HEK293 (cell line): Measurements from ENCODE around the gene PDZD2.

Experiments used
- CTCF ChIA-PET: fragments of 350-600 bp; formaldehyde crosslinking; extraction: SDS; loops from one replicate; lab custom pipeline; 2021; ENCODE audit warnings: antibody characterized with exemption; lab: Yijun Ruan, JAX
- POLR2A ChIA-PET: fragments of 300-600 bp; formaldehyde crosslinking; extraction: SDS; loops from one replicate; lab custom pipeline; 2020; ENCODE audit warnings: antibody characterized with exemption, inconsistent platforms; lab: Yijun Ruan, JAX
- H3K27ac ChIP-seq: fragments of 200-500 bp; sonication (Bioruptor generic); 2 replicates; pipeline ENCODE4 v1.5.1; 2014; ENCODE audit warnings: low read depth, low read length, control low read depth, inconsistent platforms; ENCODE audit errors: extremely low read depth
- H3K36me3 ChIP-seq, 2 experiments: fragments of 200-500 bp in 1 of 2; sonication (Bioruptor generic) in 1 of 2; 1 replicate in 1 of 2; 2 replicates in 1 of 2; pipeline ENCODE4 v1.5.1; 2014 to 2017; ENCODE audit warnings: inconsistent platforms in 2 of 2, low read length in 2 of 2; ENCODE audit not compliant: control insufficient read depth in 2 of 2, insufficient read depth in 1 of 2
- H3K4me1 ChIP-seq: fragments of 200-500 bp; sonication (Bioruptor generic); 2 replicates; pipeline ENCODE4 v1.5.1; 2014; ENCODE audit warnings: mild to moderate bottlenecking, low read length, inconsistent platforms; ENCODE audit not compliant: control insufficient read depth, insufficient read depth
- H3K4me3 ChIP-seq: 2 replicates; pipeline ENCODE4 v1.5.1; 2011; ENCODE audit warnings: low read depth, mild to moderate bottlenecking, control low read depth, low read length, moderate library complexity
- H3K9me3 ChIP-seq: fragments of 200-500 bp; sonication (Bioruptor generic); 2 replicates; pipeline ENCODE4 v1.5.1; 2014; ENCODE audit warnings: low read depth, low read length, inconsistent platforms; ENCODE audit not compliant: control insufficient read depth, insufficient read depth
- BCL6B ChIP-seq: fragments of 450-650 bp; formaldehyde crosslinking; IDR thresholded peaks from 2 replicates; pipeline ENCODE4 v1.5.1; 2017; ENCODE audit warnings: missing biosample characterization, missing genetic modification characterization
- FEZF1 ChIP-seq: fragments of 450-650 bp; formaldehyde crosslinking; IDR thresholded peaks from 2 replicates; pipeline ENCODE4 v1.5.1; 2016; ENCODE audit warnings: missing biosample characterization, missing genetic modification characterization
- GFI1B ChIP-seq: fragments of 450-650 bp; formaldehyde crosslinking; IDR thresholded peaks from 2 replicates; pipeline ENCODE4 v1.5.1; 2016; ENCODE audit warnings: missing biosample characterization, missing genetic modification characterization
- PRDM10 ChIP-seq: fragments of 450-650 bp; formaldehyde crosslinking; IDR thresholded peaks from 2 replicates; pipeline ENCODE4 v1.5.1; 2016; ENCODE audit warnings: missing biosample characterization, missing genetic modification characterization
- SALL2 ChIP-seq: fragments of 450-650 bp; formaldehyde crosslinking; IDR thresholded peaks from 2 replicates; pipeline ENCODE4 v1.5.0; 2017; ENCODE audit warnings: missing biosample characterization, mild to moderate bottlenecking, missing genetic modification characterization, borderline replicate concordance
- YY1 ChIP-seq: fragments of 450-650 bp; formaldehyde crosslinking; IDR thresholded peaks from 2 replicates; pipeline ENCODE4 v1.5.1; 2018; ENCODE audit warnings: missing biosample characterization, missing genetic modification characterization
- ZBTB17 ChIP-seq: fragments of 450-650 bp; formaldehyde crosslinking; IDR thresholded peaks from 2 replicates; pipeline ENCODE4 v1.5.1; 2016; ENCODE audit warnings: missing biosample characterization, missing genetic modification characterization
- ZBTB44 ChIP-seq: fragments of 450-650 bp; IDR thresholded peaks from 2 replicates; pipeline ENCODE4 v1.5.1; 2018; ENCODE audit warnings: missing biosample characterization, mild to moderate bottlenecking, missing genetic modification characterization
- ZEB2 ChIP-seq: fragments of 450-650 bp; formaldehyde crosslinking; IDR thresholded peaks from 2 replicates; pipeline ENCODE4 v1.5.1; 2016; ENCODE audit warnings: missing biosample characterization, missing genetic modification characterization
- ZFP69B ChIP-seq: fragments of 450-650 bp; formaldehyde crosslinking; IDR thresholded peaks from 2 replicates; pipeline ENCODE4 v1.5.1; 2016; ENCODE audit warnings: missing biosample characterization, missing genetic modification characterization
- ZNF121 ChIP-seq: fragments of 450-650 bp; formaldehyde crosslinking; IDR thresholded peaks from 2 replicates; pipeline ENCODE4 v1.5.1; 2016; ENCODE audit warnings: missing biosample characterization, missing genetic modification characterization
- ZNF138 ChIP-seq: fragments of 450-650 bp; formaldehyde crosslinking; IDR thresholded peaks from 2 replicates; pipeline ENCODE4 v1.5.1; 2016; ENCODE audit warnings: missing biosample characterization, missing genetic modification characterization, borderline replicate concordance
- ZNF16 ChIP-seq: fragments of 450-650 bp; formaldehyde crosslinking; IDR thresholded peaks from 2 replicates; pipeline ENCODE4 v1.5.1; 2016; ENCODE audit warnings: low read depth, missing biosample characterization, missing genetic modification characterization
- ZNF202 ChIP-seq: fragments of 450-650 bp; formaldehyde crosslinking; IDR thresholded peaks from 2 replicates; pipeline ENCODE4 v1.5.1; 2016; ENCODE audit warnings: missing biosample characterization, missing genetic modification characterization, borderline replicate concordance
- ZNF211 ChIP-seq: fragments of 450-650 bp; formaldehyde crosslinking; IDR thresholded peaks from 2 replicates; pipeline ENCODE4 v1.5.1; 2016; ENCODE audit warnings: low read depth, missing biosample characterization, missing genetic modification characterization
- ZNF311 ChIP-seq: fragments of 450-650 bp; formaldehyde crosslinking; IDR thresholded peaks from 2 replicates; pipeline ENCODE4 v1.5.1; 2017; ENCODE audit warnings: missing biosample characterization, missing genetic modification characterization, borderline replicate concordance
- ZNF433 ChIP-seq: fragments of 450-650 bp; formaldehyde crosslinking; IDR thresholded peaks from 2 replicates; pipeline ENCODE4 v1.5.1; 2016; ENCODE audit warnings: missing biosample characterization, missing genetic modification characterization, low read depth
- ZNF514 ChIP-seq: fragments of 450-650 bp; formaldehyde crosslinking; IDR thresholded peaks from 2 replicates; pipeline ENCODE4 v1.5.1; 2016; ENCODE audit warnings: missing biosample characterization, missing genetic modification characterization
- ZNF518A ChIP-seq: fragments of 450-650 bp; formaldehyde crosslinking; conservative IDR thresholded peaks from 2 replicates; pipeline ENCODE4 v1.5.1; 2016; ENCODE audit warnings: low read depth, missing biosample characterization, missing genetic modification characterization
- ZNF530 ChIP-seq: fragments of 450-650 bp; formaldehyde crosslinking; IDR thresholded peaks from 2 replicates; pipeline ENCODE4 v1.5.1; 2016; ENCODE audit warnings: low read depth, missing biosample characterization, missing genetic modification characterization
- ZNF596 ChIP-seq: fragments of 450-650 bp; IDR thresholded peaks from 2 replicates; pipeline ENCODE4 v1.5.0; 2018; ENCODE audit warnings: missing biosample characterization, mild to moderate bottlenecking, missing genetic modification characterization, moderate library complexity
- ZSCAN4 ChIP-seq: fragments of 450-650 bp; formaldehyde crosslinking; IDR thresholded peaks from 2 replicates; pipeline ENCODE4 v1.5.1; 2017; ENCODE audit warnings: missing biosample characterization, missing genetic modification characterization

PDZD2 gene

GRCh38 chr5:31701642-31702299, 62.8 kb downstream of the PDZD2 start:
- Histone ChIP-seq H3K4me1 (no peaks in the 10 kb centered on the region), H3K27ac (no peak overlapping the region), H3K36me3 (no peaks in the 10 kb centered on the region)
- CTCF ChIA-PET: interaction anchor here (0.7 kb wide), 1 partner anchor 357 kb away, joined by 3 read pairs; no protein-coding TSS in a partner anchor
- POLR2A ChIA-PET: no interaction called here
- TF ChIP-seq ZNF138 (no peak), ZNF433 (tag by site-specific recombination) (no peak), ZNF311 (tag by site-specific recombination) (no peak), ZNF211 (tag by site-specific recombination) (no peak), ZNF596 (no peak), ZNF518A (tag by site-specific recombination) (no peak)
- TF ChIP-seq, all 188 proteins: peak for 0
- Histone ChIP-seq H3K4me3 (no peak overlapping the region), H3K9me3 (no peaks in the 10 kb centered on the region)

- Histone ChIP-seq H3K4me1 (no peaks in the 10 kb centered on the region), H3K36me3 (no peaks in the 10 kb centered on the region), H3K27ac (no peak overlapping the region), H3K4me3 (no peak overlapping the region), H3K9me3 (no peaks in the 10 kb centered on the region)
- ChIA-PET CTCF (interaction anchor here (0.7 kb wide), 1 partner anchor 356 kb away, joined by 3 read pairs; no protein-coding TSS in a partner anchor), POLR2A (no interaction called here)
- no peak for TF ChIP-seq GFI1B
- no peak for TF ChIP-seq PRDM10
- TF ChIP-seq ZSCAN4 (tag by site-specific recombination): no peak
- no peak for TF ChIP-seq ZEB2 (tag by site-specific recombination)
- TF ChIP-seq SALL2: no peak
- no peak for TF ChIP-seq ZNF530 (tag by site-specific recombination)
- TF ChIP-seq ZBTB17 (tag by site-specific recombination): no peak
- TF ChIP-seq FEZF1: no peak
- no peak for TF ChIP-seq ZFP69B (tag by site-specific recombination)
- no peak for TF ChIP-seq BCL6B (tag by site-specific recombination)
- TF ChIP-seq ZNF202 (tag by site-specific recombination): no peak
- TF ChIP-seq ZNF514: no peak
- no peak for TF ChIP-seq ZBTB44
- no peak for TF ChIP-seq ZNF16 (tag by site-specific recombination)
- TF ChIP-seq ZNF311 (tag by site-specific recombination): no peak
- no peak for TF ChIP-seq YY1 (tag by site-specific recombination)
- no peak for TF ChIP-seq ZNF121 (tag by site-specific recombination)
Measured at GRCh38 chr5:31702712-31703111, 63.8 kb downstream of the PDZD2 start.
